GM19455 (cell line): ENCODE data around the gene ARFGEF3.
"Not testable (repeated sequence)": the region's sequence is repeated elsewhere in the genome, so short reads cannot be mapped to it uniquely, and the experiment has no call there.

Experiments
- ATAC-seq: cut with Tn5 transposase; IDR thresholded peaks from one replicate; pipeline ENCODE4 v1.9.1; 2021; ENCODE audit not compliant: unreplicated experiment

ARFGEF3 gene

GRCh38 chr6:138341176-138341575 is 179.4 kb downstream of the ARFGEF3 start:
- ATAC-seq: no peak

DNA sequence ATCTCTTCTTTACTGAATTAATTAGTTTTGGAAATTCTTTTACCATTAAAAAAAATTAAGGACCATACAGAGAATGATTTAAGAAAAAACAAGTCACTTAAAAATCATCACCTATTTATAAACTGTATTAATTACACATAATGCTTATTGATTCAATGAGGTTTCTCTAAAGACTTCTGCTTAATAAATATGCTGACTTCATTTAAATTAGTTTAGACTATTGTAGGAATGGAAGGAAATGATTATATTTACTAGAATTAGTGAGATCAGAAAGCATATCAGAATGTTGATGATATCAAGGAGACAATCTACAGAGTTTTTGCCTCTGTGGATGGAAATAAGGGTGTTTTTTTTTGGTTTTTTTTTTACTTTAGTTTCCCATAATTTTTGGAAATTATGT is 181.4 kb downstream of the ARFGEF3 start:
- ATAC-seq: no peak

DNA sequence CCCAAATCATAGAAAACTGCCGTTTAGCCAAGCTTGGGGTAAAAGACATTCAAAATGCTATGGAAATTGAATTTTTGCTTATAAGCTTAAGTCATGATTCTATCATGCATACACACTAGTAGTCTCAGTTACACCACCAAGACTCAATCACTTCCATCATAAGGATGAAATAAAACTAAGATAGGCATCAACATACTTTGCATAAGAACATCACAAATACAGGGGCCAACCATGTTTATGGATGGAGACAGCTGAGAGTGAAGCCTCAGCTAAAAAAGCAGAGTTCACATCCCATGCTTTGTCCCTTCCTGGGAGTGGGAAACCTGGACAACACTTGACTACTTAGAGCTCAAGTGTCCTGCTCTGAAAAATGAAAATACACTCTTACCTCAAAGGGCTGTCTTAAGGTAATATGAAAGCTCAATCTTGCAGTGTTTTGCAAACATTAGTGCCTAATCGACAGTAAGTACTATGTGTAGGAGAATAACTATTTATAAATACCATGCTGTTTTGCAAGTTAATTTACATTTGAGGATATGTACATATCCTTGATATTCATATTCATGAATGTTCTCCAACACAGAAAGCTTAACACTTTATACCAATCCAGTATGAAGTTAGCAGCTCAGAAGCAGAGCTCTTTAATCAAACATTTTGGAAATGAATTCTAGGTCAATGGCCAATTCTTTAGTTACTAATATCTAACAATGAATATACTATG is 184.0 kb downstream of the ARFGEF3 start:
- no peak for ATAC-seq

DNA sequence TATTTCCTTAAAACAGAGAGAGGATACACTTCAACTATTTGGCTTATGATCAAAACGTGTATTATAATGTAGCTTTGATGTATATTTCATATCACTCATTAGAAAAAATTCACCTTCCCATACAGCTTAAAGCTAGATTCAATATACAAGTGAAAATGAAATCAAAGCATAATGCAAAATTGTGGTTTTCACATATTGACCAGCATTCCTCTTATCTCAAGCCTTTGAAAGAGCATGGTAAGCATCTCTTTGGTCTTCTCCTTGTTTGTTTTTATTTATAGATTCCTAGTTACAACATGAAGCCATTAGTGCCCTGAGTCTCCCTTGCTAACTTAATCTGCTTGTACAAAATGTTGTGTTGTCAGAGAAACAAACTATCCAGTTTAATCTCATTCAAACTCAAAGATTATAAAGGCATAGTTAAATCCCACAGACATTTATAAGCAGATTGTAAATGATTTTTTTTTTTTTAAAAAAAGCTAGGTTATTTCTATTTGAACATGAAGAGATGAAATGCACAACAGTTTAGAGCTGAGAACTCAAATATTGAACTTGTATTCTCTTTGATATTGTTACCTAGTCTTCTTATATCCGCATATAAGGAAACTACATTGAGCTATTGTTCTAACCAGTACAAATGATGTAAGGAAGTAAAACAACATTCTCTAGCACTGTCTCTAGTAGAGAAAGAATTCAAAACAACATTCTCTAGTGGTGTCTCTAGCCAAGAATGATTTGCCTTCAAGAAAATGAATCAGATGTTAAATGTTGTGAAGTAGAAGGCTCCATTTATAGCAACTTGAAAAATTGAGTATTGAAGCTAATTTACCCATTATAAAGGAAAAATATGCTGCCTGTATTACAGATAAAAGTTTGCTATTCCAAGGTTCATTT is 184.8 kb downstream of the ARFGEF3 start:
- no peak for ATAC-seq

DNA sequence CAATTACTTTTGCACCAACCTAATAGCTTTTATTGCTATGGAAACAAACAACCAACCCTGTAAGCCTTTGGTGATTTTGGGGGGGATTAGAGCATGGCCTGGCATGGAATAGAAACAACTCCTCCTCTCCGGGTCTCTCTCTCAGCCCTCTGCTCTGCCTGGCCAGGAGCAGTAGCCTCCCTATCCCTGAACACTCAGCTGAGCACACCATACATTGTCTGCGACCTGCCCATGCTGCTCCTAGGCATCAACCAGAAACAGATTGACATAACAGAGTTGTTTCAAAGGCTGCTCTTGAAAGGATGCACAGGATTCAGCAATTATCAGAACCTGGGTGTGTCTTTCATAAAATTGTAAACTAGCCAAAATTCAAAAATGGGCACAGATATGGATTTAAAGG is 186.1 kb downstream of the ARFGEF3 start:
- ATAC-seq: no peak

DNA sequence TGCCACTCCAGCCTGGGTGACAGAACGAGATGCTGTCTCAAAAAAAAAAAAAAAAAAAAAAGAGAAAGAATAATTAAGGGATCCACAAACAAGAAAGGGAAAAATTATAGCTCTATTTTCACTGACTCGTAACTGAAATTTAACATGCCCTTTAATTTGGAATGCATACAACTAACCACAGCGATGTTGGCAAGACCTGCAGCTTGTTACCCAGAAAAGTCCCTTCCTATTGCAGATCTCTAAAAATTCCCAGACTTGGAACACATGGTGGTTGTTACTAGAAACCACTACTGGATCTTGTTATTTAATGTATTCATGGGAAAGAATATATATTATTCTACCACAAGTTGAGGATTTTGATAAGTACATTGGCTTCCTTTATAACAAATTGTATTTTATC is 188.2 kb downstream of the ARFGEF3 start:
- no peak for ATAC-seq

DNA sequence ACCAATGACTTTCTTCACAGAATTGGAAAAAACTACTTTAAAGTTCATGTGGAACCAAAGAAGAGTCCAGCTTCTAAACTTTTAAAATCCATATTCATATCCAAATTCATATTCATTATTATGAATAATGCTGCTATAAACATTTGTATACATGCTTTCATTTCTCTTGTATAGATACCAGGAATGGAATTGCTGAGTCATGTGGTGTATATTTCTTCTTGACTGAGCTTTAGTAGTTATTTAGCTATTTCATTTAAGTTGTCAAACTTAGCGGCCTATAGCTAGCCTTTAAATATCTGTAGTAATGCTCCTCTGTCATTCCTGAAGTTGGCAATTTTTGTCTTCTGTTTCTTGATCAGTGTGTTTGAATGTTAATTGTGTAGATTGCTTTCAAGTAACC is 196.2 kb downstream of the ARFGEF3 start:
- ATAC-seq: no peak

DNA sequence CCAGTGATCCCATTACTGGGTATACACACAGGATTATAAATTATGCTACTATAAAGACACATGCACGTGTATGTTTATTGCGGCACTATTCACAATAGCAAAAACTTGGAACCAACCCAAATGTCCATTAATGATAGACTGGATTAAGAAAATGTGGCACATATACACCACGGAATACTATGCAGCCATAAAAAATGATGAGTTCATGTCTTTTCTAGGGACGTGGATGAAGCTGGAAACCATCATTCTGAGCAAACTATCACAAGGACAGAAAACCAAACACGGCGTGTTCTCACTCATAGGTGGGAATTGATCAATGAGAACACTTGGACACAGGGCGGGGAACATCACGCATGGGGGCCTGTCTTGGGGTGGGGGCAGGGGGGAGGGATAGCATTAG is 206.9 kb downstream of the ARFGEF3 start:
- ATAC-seq: not testable (repeated sequence)

- ATAC-seq: no peak
Observed at GRCh38 chr6:138370631-138371451, 209.1 kb downstream of the ARFGEF3 start.

- no peak for ATAC-seq
Observed at GRCh38 chr6:138371452-138371711, 209.6 kb downstream of the ARFGEF3 start.

DNA sequence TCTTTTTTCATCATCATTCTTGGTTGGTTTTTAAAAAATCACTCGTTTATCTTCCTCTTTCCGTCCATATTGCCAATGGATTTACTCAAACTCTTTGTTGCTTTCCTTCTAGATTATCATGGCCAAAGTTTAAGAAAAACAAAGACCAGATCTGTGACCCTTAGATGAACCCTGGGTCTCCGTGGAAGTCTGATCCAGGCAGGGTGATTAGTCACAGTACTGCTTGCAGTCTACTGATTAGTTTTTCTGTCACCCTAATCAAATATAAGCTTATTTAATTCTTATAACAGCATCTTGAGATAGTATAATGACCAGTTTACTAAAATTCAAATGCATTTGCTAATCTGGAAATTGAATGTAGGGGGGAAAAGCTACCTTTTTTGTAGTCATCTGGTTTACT is 210.0 kb downstream of the ARFGEF3 start:
- ATAC-seq: no peak

DNA sequence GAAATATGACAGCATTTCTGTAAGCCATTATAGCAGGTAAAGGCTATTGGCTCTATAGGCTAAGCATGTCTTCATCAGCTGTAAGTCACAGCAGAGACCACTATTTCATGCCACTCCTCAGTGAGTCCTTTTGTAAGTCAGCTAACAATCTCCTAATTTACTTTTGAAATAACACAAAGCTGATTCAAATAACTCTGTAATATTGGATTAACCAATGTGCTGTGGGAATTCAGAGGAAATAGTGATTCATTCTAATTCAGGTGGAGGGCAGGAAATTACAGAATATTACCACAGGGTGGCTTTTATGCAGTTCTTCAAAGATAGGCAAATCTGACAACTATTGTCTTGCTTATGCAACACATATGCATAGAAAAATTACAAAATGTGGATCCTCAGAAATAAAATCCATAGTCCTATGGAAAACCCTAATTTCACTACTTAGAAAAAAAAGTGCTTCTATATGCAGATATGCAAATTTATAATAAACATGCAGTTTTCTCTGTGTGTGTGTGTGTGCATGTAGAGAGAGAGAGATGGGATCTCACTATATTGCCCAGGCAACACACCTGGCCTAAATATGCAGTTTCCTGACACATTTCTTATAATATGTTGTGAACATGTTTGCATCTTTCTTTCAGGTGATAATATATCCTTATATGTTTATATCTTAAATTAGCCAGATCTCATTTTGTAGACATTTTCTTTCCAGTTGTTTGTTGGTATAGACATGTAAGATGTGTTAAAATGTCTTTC is 211.1 kb downstream of the ARFGEF3 start:
- ATAC-seq: no peak

DNA sequence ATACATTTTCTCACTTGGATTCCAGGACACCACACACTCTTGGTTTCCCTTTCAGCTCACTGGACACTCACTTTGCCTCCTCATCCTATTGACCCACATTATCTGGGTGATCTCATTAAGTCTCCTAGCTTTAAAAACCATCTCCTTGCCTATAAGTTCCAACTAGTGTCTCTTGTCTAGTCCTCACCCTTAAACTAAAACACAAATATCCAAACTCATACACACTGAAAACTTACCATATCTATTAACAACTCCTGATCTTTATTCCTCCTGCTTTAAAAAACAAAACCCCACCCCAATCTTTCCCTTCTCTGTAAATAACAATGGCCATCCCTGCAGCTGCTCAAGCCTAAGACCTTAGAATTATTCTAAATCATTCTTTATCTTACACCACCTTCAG is 212.5 kb downstream of the ARFGEF3 start:
- no peak for ATAC-seq

DNA sequence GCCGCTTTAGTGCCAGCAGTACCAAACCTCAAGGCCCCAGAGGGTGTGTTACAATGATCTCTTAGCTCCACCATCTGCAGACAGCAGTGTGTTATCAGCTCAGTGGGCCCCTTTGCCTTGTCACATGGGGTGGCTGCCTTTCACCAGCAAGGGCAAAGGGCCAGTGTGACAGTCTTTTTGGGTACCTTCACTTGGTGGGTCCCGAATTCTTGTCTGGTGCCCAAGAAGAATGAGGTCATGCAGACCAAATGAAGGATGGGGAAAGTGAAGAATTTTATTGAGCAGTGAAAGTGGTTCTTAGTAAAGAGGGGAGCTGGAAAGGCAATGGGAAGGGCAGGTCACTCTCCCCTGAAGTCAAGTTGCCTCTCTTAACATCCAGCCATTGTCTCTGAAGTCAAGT is 213.1 kb downstream of the ARFGEF3 start:
- ATAC-seq: no peak

GRCh38 chr6:138377042-138377441 is 215.3 kb downstream of the ARFGEF3 start:
- no peak for ATAC-seq

DNA sequence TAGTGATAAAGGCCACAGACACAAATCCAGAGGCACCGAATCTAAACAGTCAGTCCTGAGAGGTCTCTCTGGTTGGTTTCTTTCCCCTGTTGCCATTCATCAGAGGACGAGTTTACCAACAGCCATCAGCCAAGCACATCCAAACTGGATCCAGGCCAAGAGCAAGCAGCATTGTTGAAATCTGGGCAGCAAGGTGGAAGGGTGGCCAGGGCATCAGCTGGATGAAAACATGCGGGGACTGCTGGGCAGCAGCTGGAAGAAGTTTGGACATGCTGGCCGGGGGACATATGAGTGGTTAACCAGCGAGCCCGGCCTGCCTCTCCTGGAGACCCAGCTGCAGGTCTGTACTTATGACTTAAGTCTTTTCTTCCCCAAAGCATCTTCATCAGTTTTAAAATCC is 216.1 kb downstream of the ARFGEF3 start, which contains the start of gene SMIM28:
Gene SMIM28, plus strand, starts transcription at position 62 of the 400 bp plus-strand sequence. Its CDS starts 168 bp downstream, at position 230.
- ATAC-seq: no peak

DNA sequence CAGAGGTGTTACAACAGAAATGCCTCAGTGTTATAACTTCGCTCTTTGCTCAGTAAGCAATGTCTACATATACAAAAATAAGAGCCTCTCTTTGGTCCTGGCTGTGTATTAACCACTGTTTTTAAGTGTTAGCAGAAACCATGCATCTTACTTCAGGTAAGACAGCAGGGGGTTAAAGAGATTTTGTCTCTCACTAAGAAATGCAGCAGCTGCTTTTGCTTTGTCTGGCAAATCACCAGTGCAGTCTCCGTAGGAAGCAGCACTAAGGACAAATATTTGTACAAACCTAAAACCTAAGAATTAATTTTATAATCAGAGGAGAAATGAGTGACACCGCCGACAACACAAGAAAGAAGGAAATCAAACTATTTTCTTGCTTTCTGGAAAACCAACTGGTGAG is 216.7 kb downstream of the ARFGEF3 start:
- ATAC-seq: no peak

GRCh38 chr6:138382498-138383265 is 220.9 kb downstream of the ARFGEF3 start:
- ATAC-seq: no peak

DNA sequence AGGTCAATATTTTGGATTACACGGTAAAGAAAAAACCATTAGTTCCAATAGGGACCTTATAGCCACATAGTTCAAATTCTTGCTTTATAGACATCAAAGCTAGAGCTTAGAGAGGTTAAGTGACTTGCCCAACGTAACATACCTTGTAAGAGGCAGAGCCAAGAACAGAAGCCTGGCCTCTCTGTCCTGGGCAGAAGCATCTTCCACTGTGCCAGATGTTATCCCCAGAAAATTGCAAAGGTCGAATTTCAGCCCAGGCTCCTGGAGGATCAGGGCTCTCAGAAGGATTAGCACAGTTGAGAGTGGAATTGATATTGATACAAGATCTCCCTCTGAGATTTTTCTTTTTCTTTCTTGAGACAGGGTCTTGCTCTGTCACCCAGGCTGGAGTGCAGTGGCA is 222.0 kb downstream of the ARFGEF3 start:
- ATAC-seq: no peak

DNA sequence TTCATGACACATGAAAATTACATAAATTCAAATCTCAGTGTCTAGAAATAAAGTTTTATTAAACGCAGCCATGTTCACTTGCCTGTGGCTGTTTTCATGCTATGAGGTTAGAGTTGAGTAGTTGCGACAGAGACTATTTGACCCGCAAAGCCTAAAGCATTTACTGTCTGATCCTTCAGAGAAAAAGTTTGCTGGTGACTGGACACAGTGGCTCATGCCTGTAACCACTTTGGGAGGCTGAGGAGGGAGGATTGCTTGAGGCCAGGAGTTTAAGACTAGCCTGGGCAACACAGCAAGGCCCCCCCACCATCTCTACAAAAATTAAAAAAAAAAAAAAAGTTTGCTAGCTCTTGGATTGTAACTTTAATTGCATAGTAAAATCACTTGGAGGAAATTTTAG is 225.2 kb downstream of the ARFGEF3 start:
- ATAC-seq: no peak
